Measurements from ENCODE around the gene SGMS1. TPM values are rescaled to one million over a fixed set of nuclear protein-coding genes. Genes with fewer than 3 reads are reported as not detected.

The SGMS1 gene
- total RNA-seq, 4 donors from 2014 or later, result 28.3 to 44.5 (median 41.7) TPM

DNA sequence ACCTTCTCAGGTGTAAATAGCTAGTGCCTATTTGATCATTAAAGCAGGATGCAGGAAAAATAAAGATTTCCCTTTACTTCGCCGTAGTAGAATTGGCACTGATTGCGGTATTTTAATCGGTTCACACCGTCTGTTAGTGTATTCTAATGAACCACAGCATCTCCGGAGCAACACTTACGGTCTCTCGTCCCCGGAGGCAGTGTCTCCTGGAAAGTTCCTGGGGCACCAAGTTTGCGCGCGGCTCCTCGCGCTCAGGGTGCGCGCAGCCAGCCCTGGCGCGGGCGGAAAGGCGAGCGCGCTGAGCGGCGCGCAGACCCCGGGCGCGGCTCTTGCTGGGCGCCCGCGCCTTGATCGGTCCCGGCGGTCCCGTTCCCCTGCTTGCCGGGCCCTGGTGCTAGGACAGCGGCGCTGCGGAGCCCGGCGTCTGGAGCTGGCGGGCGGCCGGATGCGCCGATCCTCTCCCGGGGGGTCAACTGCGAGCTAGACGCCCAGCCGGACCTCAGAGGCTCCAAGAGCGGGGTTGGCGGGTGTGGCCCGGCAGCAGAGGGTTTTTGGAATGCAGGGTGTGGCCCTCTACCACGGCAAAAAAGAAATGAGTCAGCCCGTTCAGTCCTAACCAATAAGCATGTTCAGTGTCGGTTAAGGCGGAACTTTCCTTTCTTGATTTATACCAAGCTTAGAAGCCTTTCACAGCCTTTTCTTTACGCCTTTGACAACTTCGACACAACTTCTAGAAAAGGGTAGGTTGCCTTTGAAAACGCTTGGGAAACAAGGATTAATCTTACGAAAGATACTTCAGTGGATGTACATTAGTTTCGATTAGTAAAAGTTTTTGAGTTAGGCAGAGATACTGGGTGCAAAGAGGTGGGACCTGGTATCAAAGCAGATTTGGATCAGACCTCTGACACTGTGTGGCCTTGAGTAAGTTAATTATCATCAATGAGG is 205.6 kb downstream of the SGMS1 start:
- DNase-seq, result peak; percentile 63
- Histone ChIP-seq H3K4me1 (peaks cover 0 to 24% (median 8%) of the 10 kb centered on the region in 4 donors), H3K27me3 (no peaks in the 10 kb centered on the region), H3K4me3 (peak overlapping the region; percentile 47 to 79 (median 75)), H3K27ac (peak overlapping the region; percentile 72 to 87 (median 80)), H3K9me3 (no peaks in the 10 kb centered on the region), H3K36me3 (no peaks in the 10 kb centered on the region)
- no peak for TF ChIP-seq POLR2A (IDR thresholded peaks at IDR 0.05)
- TF ChIP-seq CTCF (IDR thresholded peaks at IDR 0.05), result peak in 1 of 5 experiments; percentile 4
- peak in 2 of 3 donors; percentile 26 to 51 for TF ChIP-seq POLR2AphosphoS5 (IDR thresholded peaks at IDR 0.05)
- intact Hi-C loops (cut with DNase I; ENCODE audit: low total_unique reads) (loop anchor here (5.0 kb wide), 2 partner anchors 204 to 1784 kb away; partner anchors contain the start of gene SGMS1), in situ Hi-C loops (cut with MboI; ENCODE audit: low pct_ligation_motif_present in 1 of 4, low pct_unique_long_range_greater_than_20kb in 1 of 4, low sequenced_read_pairs in 3 of 4) (loop anchor here in 2 of 4 donors (25.0 kb wide), 1 partner anchor 194 kb away; the partner anchor contains the start of gene SGMS1 (in 2 of the 2))
- WGBS, 2 donors (ENCODE audit: low coverage in 1 of 2), result 2 to 7% methylated on average over 8 to 33 of the region's 62 CpGs

- Histone ChIP-seq H3K27me3 (no peaks in the 10 kb centered on the region), H3K4me1 (peaks cover 0 to 24% (median 8%) of the 10 kb centered on the region in 4 donors), H3K4me3 (peak overlapping the region; percentile 47 to 79 (median 75)), H3K36me3 (no peaks in the 10 kb centered on the region), H3K27ac (peak overlapping the region; percentile 72 to 87 (median 80)), H3K9me3 (no peaks in the 10 kb centered on the region)
- in situ Hi-C loops (cut with MboI; ENCODE audit: low pct_ligation_motif_present in 1 of 4, low pct_unique_long_range_greater_than_20kb in 1 of 4, low sequenced_read_pairs in 3 of 4) (loop anchor here in 2 of 4 donors (25.0 kb wide), 1 partner anchor 195 kb away; the partner anchor contains the start of gene SGMS1 (in 2 of the 2)), intact Hi-C loops (cut with DNase I; ENCODE audit: low total_unique reads) (loop anchor here (5.0 kb wide), 2 partner anchors 205 to 1785 kb away; partner anchors contain the start of gene SGMS1)
- TF ChIP-seq CTCF (IDR thresholded peaks at IDR 0.05), result no peak
- TF ChIP-seq EP300 (IDR thresholded peaks at IDR 0.05; ENCODE audit: low read depth), result no peak
- TF ChIP-seq POLR2A (IDR thresholded peaks at IDR 0.05), result no peak
- TF ChIP-seq POLR2AphosphoS5 (IDR thresholded peaks at IDR 0.05), result no peak
- 36 to 82% methylated on average over 3 to 6 of the region's 6 CpGs for WGBS, 2 donors (ENCODE audit: low coverage in 1 of 2)
- no peak for DNase-seq
These were observed 206.3 kb downstream of the SGMS1 start for GRCh38 chr10:50417486-50417885.

- peaks cover 0 to 20% (median 8%) of the 10 kb centered on the region in 4 donors for H3K4me1 ChIP-seq
- peak overlapping the region in 2 of 4 donors; percentile 75 to 79 for H3K4me3 ChIP-seq
- 66 to 71% methylated on average over 5 to 6 of the region's 6 CpGs for WGBS, 2 donors (ENCODE audit: low coverage in 1 of 2)
- TF ChIP-seq CTCF (IDR thresholded peaks at IDR 0.05) (no peak), POLR2AphosphoS5 (IDR thresholded peaks at IDR 0.05) (no peak), EP300 (IDR thresholded peaks at IDR 0.05; ENCODE audit: low read depth) (no peak), POLR2A (IDR thresholded peaks at IDR 0.05) (no peak)
- H3K27ac ChIP-seq, result no peak overlapping the region
- no peaks in the 10 kb centered on the region for H3K27me3 ChIP-seq
- intact Hi-C loops (cut with DNase I; ENCODE audit: low total_unique reads) (loop anchor here (5.0 kb wide), 2 partner anchors 205 to 1785 kb away; partner anchors contain the start of gene SGMS1), in situ Hi-C loops (cut with MboI; ENCODE audit: low pct_ligation_motif_present in 1 of 4, low pct_unique_long_range_greater_than_20kb in 1 of 4, low sequenced_read_pairs in 3 of 4) (loop anchor here in 2 of 4 donors (25.0 kb wide), 1 partner anchor 195 kb away; the partner anchor contains the start of gene SGMS1 (in 2 of the 2))
- DNase-seq, result no peak
- no peaks in the 10 kb centered on the region for H3K9me3 ChIP-seq
- no peaks in the 10 kb centered on the region for H3K36me3 ChIP-seq
These were observed 206.9 kb downstream of the SGMS1 start for GRCh38 chr10:50416881-50417280.

Data from transverse colon (tissue), 4 donors.